H9 (cell line): ENCODE measurements around the gene SNN. TPM values are rescaled to one million over a fixed set of nuclear protein-coding genes. Genes with fewer than 3 reads are reported as not detected.

Experiments
- DNase-seq: peaks from one replicate; pipeline ENCODE4 v3.0.0-alpha.2; 2017
- H2AFZ ChIP-seq: one replicate; pipeline ENCODE4 v1.6.1; 2013; ENCODE audit warnings: mild to moderate bottlenecking, low read length, control low read depth, moderate library complexity
- H2AK5ac ChIP-seq: 2 replicates; pipeline ENCODE4 v1.6.1; 2013; ENCODE audit warnings: low read length, control low read depth, mixed read lengths; ENCODE audit not compliant: insufficient read length
- H2BK120ac ChIP-seq: one replicate; pipeline ENCODE4 v1.6.1; 2013; ENCODE audit warnings: low read depth, mild to moderate bottlenecking, low read length, control low read depth, inconsistent platforms; ENCODE audit not compliant: poor library complexity, severe bottlenecking
- H2BK12ac ChIP-seq: 2 replicates; pipeline ENCODE4 v1.6.1; 2013; ENCODE audit warnings: low read length, control low read depth, mixed read lengths, low read depth; ENCODE audit not compliant: insufficient read length
- H2BK15ac ChIP-seq: 2 replicates; pipeline ENCODE4 v1.6.1; 2013; ENCODE audit warnings: low read depth, low read length, control low read depth
- H2BK20ac ChIP-seq: one replicate; pipeline ENCODE4 v1.6.1; 2013; ENCODE audit warnings: low read depth, mild to moderate bottlenecking, low read length, control low read depth, inconsistent platforms; ENCODE audit not compliant: poor library complexity, severe bottlenecking
- H2BK5ac ChIP-seq: 2 replicates; pipeline ENCODE4 v1.6.1; 2013; ENCODE audit warnings: low read length, control low read depth, mixed read lengths; ENCODE audit not compliant: insufficient read length
- H3K14ac ChIP-seq: 2 replicates; pipeline ENCODE4 v1.6.1; 2013; ENCODE audit warnings: low read length, control low read depth; ENCODE audit not compliant: insufficient read depth
- H3K18ac ChIP-seq: 2 replicates; pipeline ENCODE4 v1.6.1; 2013; ENCODE audit warnings: low read depth, mild to moderate bottlenecking, mixed read lengths, low read length, control low read depth; ENCODE audit not compliant: insufficient read length
- H3K23ac ChIP-seq: 2 replicates; pipeline ENCODE4 v1.6.1; 2013; ENCODE audit warnings: low read length, control low read depth, mixed read lengths, low read depth; ENCODE audit not compliant: insufficient read length
- H3K23me2 ChIP-seq: 2 replicates; pipeline ENCODE4 v1.6.1; 2013; ENCODE audit warnings: low read depth, mild to moderate bottlenecking, mixed read lengths, low read length, control low read depth; ENCODE audit not compliant: insufficient read length, poor library complexity, severe bottlenecking
- H3K27ac ChIP-seq: 2 replicates; pipeline ENCODE4 v1.5.1; 2013; ENCODE audit warnings: low read length, control low read depth, mixed read lengths, low read depth; ENCODE audit not compliant: insufficient read length
- H3K27me3 ChIP-seq: 2 replicates; pipeline ENCODE4 v1.6.1; 2013; ENCODE audit warnings: low read length, control low read depth, inconsistent platforms; ENCODE audit not compliant: insufficient read depth
- H3K4ac ChIP-seq: 2 replicates; pipeline ENCODE4 v1.6.1; 2013; ENCODE audit warnings: low read depth, mild to moderate bottlenecking, control low read depth, inconsistent platforms, low read length, moderate library complexity
- H3K4me1 ChIP-seq: 2 replicates; pipeline ENCODE4 v1.6.1; 2013; ENCODE audit warnings: low read length, control low read depth, inconsistent platforms; ENCODE audit not compliant: insufficient read depth
- H3K4me2 ChIP-seq: 2 replicates; pipeline ENCODE4 v1.6.1; 2013; ENCODE audit warnings: low read length, control low read depth, mixed read lengths; ENCODE audit not compliant: insufficient read length, insufficient read depth
- H3K56ac ChIP-seq: 2 replicates; pipeline ENCODE4 v1.6.1; 2013; ENCODE audit warnings: low read depth, mild to moderate bottlenecking, mixed read lengths, low read length, control low read depth; ENCODE audit not compliant: insufficient read length
- H3K79me1 ChIP-seq: 2 replicates; pipeline ENCODE4 v1.6.1; 2013; ENCODE audit warnings: low read depth, mild to moderate bottlenecking, moderate library complexity, low read length, control low read depth, inconsistent platforms; ENCODE audit not compliant: insufficient read depth, poor library complexity, severe bottlenecking
- H3K79me2 ChIP-seq: 2 replicates; pipeline ENCODE4 v1.6.1; 2013; ENCODE audit warnings: low read length, control low read depth, inconsistent platforms; ENCODE audit not compliant: insufficient read depth
- H3K9ac ChIP-seq: 2 replicates; pipeline ENCODE4 v1.6.1; 2013; ENCODE audit warnings: low read length, control low read depth, mixed read lengths; ENCODE audit not compliant: insufficient read length; ENCODE audit errors: extremely low read depth
- H3K9me3 ChIP-seq: one replicate; pipeline ENCODE4 v1.6.1; 2013; ENCODE audit warnings: low read depth, low read length, inconsistent platforms; ENCODE audit not compliant: control insufficient read depth
- H3T11ph ChIP-seq: one replicate; pipeline ENCODE4 v1.6.1; 2013; ENCODE audit warnings: mild to moderate bottlenecking, low read length, control low read depth, inconsistent platforms
- H4K20me1 ChIP-seq: one replicate; pipeline ENCODE4 v1.6.1; 2013; ENCODE audit not compliant: control insufficient read depth, insufficient read length, insufficient read depth
- H4K5ac ChIP-seq: 2 replicates; pipeline ENCODE4 v1.6.1; 2013; ENCODE audit warnings: low read depth, mild to moderate bottlenecking, mixed read lengths, low read length, control low read depth; ENCODE audit not compliant: insufficient read length
- H4K8ac ChIP-seq: replicated peaks from 2 replicates; pipeline ENCODE4 v1.6.1; 2013; ENCODE audit warnings: low read length, control low read depth, mixed read lengths, low read depth; ENCODE audit not compliant: insufficient read length
- H4K91ac ChIP-seq: 2 replicates; pipeline ENCODE4 v1.6.1; 2013; ENCODE audit warnings: low read depth, mild to moderate bottlenecking, moderate library complexity, mixed read lengths, low read length, control low read depth; ENCODE audit not compliant: insufficient read length
- H3K27ac Mint-ChIP-seq, 3 experiments: 2 replicates in 2 of 3; 3 replicates in 1 of 3; pipeline ENCODE4 v1.8.0; 2020 to 2021; ENCODE audit warnings: mixed read lengths in 3 of 3, mild to moderate bottlenecking in 1 of 3, moderate library complexity in 1 of 3
- H3K27me3 Mint-ChIP-seq: 2 replicates; pipeline ENCODE4 v1.8.0; 2021; ENCODE audit warnings: low read depth, mild to moderate bottlenecking, moderate library complexity, mixed read lengths
- H3K36me3 Mint-ChIP-seq, 3 experiments: 2 replicates in 2 of 3; 3 replicates in 1 of 3; pipeline ENCODE4 v1.8.0; 2020 to 2021; ENCODE audit warnings: low read depth in 3 of 3, mixed read lengths in 3 of 3; ENCODE audit not compliant: insufficient read depth in 1 of 3
- H3K4me1 Mint-ChIP-seq, 2 experiments: 2 replicates each; pipeline ENCODE4 v1.8.0; 2020; ENCODE audit warnings: mixed read lengths in 2 of 2
- H3K4me3 Mint-ChIP-seq, 2 experiments: 2 replicates in 1 of 2; 3 replicates in 1 of 2; pipeline ENCODE4 v1.8.0; 2020 to 2021; ENCODE audit warnings: mild to moderate bottlenecking in 2 of 2, mixed read lengths in 2 of 2, moderate library complexity in 1 of 2
- H3K9me3 Mint-ChIP-seq, 2 experiments: 2 replicates in 1 of 2; 3 replicates in 1 of 2; pipeline ENCODE4 v1.8.0; 2020; ENCODE audit warnings: mild to moderate bottlenecking in 2 of 2, mixed read lengths in 2 of 2, moderate library complexity in 1 of 2
- CTCF ChIP-seq: fragments of 200-600 bp; sonication (generic); conservative IDR thresholded peaks from 3 replicates; pipeline ENCODE4 v1.8.0; 2021; ENCODE audit warnings: antibody characterized with exemption, mild to moderate bottlenecking
- WGBS: extraction: QIAGEN DNeasy Blood & Tissue Kit; methylation state at CpG from one replicate; pipeline ENCODE4 v1.1.7; 2013; ENCODE audit warnings: missing lambda C conversion rate, low lambda C conversion rate, mixed read lengths; ENCODE audit not compliant: insufficient read length; ENCODE audit errors: extremely low coverage; 5-methylcytosine and 5-hydroxymethylcytosine counted together
- total RNA-seq: library from RNA; stranded (reverse); gene quantifications from 2 replicates; pipeline ENCODE4 v1.2.1, GENCODE V29; 2021

SNN gene
- total RNA-seq, 1 experiment from 2014 or later: 44.2 TPM

GRCh38 chr16:11669380-11670146, 1.3 kb downstream of the SNN start:
- WGBS: no CpG with 5 or more reads among the region's 22 CpGs
- peaks cover 11% of the 10 kb centered on the region; the same call in 1 of the 2 replicates for H3K79me2 ChIP-seq
- DNase-seq: no peak

More at GRCh38 chr16:11669380-11670146, 1.3 kb downstream of the SNN start:
- H2BK12ac ChIP-seq: no peak overlapping the region
- no peak for TF ChIP-seq CTCF
- no peaks in the 10 kb centered on the region; a peak in 1 of 5 replicates for H3K9me3 Mint-ChIP-seq
- peaks cover 6% of the 10 kb centered on the region; the same call in 1 of the 2 replicates for H3K4me1 ChIP-seq
- peaks cover 4% of the 10 kb centered on the region for H3K27me3 Mint-ChIP-seq
- no peak overlapping the region for H4K91ac ChIP-seq
- H2AFZ ChIP-seq: no peak overlapping the region
- H3K56ac ChIP-seq: no peak overlapping the region
- H3K4ac ChIP-seq: no peak overlapping the region
- H3K23ac ChIP-seq: no peak overlapping the region
- no peak overlapping the region for H3K18ac ChIP-seq
- H3K36me3 Mint-ChIP-seq: peaks cover 0 to 3% (median 0%) of the 10 kb centered on the region in 3 experiments; a peak in 2 of 7 replicates
- H4K5ac ChIP-seq: no peak overlapping the region
- H3K9ac ChIP-seq: no peak overlapping the region
- no peak overlapping the region for H3T11ph ChIP-seq
- no peak overlapping the region for H2BK120ac ChIP-seq
- H3K9me3 ChIP-seq: no peaks in the 10 kb centered on the region
- H3K27me3 ChIP-seq: no peaks in the 10 kb centered on the region
- H4K20me1 ChIP-seq: peaks cover 5% of the 10 kb centered on the region
- no peak overlapping the region for H2BK5ac ChIP-seq
- peaks cover 42 to 52% of the 10 kb centered on the region in 2 experiments for H3K4me1 Mint-ChIP-seq
- peak overlapping the region; percentile 39 for H3K4me2 ChIP-seq
- peak overlapping the region in 1 of 3 experiments; percentile 18; a peak in 1 of 7 replicates for H3K27ac Mint-ChIP-seq
- H3K27ac ChIP-seq: no peak overlapping the region
- H2AK5ac ChIP-seq: no peak overlapping the region
- H3K23me2 ChIP-seq: no peaks in the 10 kb centered on the region
- H3K4me3 Mint-ChIP-seq: peak overlapping the region; percentile 73 to 84
- H2BK15ac ChIP-seq: no peak overlapping the region
- no peak overlapping the region for H2BK20ac ChIP-seq
- H3K79me1 ChIP-seq: peaks cover 5% of the 10 kb centered on the region
- H4K8ac ChIP-seq: no peak overlapping the region
- no peak overlapping the region for H3K14ac ChIP-seq
